Pons (tissue), 1 donor: ENCODE measurements around the gene CCL4L2.
A peak's percentile ranks its signal among the peaks of the same experiment; 100 is the strongest.
"Not testable (repeated sequence)": the region's sequence is repeated elsewhere in the genome, so short reads cannot be mapped to it uniquely, and the experiment has no call there.

Experiments used
- DNase-seq: peaks from one replicate; pipeline ENCODE4 v3.0.0-alpha.2; 2016; ENCODE audit warnings: low spot score

CCL4L2 gene

DNA sequence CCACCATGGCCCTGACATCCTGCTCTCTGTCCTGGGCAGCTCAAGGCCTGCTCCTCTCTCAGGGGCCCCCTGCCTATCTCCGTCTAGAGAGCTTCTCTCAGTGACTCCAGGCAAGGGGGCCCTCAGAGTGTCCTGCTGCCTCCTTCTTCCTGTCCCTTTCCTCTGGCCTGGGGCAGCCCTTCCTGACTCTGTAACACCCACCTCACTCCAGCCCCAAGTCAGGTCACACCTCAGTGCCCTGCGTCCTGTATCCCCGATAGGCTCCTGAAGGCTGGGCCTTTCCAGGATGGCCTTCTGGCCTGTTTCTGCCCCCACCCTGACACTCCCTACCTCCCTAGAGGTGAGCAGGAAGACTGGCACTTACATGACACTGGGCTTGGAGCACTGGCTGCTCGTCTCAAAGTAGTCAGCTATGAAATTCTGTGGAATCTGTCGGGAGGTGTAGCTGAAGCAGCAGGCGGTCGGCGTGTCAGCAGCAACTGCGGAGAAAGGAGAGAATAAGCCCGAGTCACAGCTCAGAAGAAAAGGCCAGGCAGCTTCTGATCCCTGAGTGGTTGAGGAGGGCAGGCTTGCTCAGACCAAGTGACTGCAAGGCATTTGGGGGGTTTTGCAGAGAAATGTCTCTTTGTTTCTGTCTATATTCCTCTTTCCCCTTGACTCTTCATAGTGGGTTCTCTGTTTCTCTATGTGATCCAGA is 15.3 kb upstream of the CCL4L2 start:
- no peak for DNase-seq

DNA sequence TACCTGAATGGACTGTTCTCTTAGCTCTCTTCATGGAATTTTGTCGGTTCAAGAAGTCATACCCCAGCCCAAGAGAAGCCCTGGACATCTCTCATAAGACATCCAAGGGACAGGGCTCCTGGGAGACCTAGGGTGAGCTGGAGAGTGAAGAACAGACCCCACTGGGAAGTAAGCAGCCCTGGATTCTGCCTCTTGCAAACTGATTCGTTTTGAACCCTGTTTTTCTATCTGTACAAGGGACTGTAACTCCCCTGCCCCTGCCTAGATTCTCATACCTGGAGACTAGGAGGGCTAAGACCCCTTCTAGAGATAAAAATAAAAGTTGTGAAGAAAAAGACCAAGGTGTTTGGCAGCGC is 14.8 kb upstream of the CCL4L2 start:
- DNase-seq = no peak

DNA sequence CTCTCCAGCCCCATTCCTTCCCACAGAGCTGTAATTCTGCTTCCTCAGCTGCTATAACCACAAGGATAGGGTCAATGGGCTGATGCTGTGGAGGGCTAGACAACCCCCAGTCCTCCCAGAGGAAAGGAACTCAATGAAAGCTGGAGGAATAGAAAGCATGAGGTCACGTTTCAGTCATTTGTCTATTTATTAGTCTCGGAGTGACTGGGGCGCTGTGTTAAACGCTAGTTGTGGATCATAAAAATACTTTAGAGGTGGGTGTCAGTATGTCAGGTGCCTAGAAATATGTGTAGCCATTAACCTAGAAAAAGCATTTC is 13.5 kb upstream of the CCL4L2 start:
- DNase-seq = no peak

DNA sequence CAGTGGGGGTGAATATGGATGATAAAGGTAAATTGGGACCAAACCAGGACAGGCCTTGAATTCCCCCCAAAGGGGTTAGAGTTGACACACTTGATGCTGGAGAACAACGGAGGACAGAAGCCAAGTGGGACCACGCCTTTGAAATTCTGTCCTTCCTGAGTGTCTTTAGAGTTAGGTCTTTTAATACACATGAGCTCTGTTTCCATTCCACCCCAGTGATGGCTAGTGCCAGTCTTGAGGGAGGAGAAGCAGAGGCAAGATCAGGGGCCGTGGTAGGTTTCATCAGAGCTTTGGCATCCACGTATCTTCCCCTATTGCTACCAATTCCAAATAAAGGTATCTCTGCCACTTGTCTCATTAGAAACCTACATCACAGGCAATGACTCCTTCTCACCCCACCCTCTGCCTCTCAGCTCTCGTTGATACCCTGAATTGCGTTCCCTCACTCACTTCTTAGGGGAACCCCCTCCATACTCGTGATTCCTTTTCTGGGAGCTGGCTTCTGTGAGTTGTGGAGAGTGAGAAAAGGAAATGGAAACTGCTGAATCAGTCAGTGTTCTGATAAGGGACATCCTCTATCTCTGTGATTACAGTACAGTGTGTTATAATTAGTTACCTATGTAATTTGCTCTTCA is 11.9 kb upstream of the CCL4L2 start:
- DNase-seq = peak; percentile 75

DNA sequence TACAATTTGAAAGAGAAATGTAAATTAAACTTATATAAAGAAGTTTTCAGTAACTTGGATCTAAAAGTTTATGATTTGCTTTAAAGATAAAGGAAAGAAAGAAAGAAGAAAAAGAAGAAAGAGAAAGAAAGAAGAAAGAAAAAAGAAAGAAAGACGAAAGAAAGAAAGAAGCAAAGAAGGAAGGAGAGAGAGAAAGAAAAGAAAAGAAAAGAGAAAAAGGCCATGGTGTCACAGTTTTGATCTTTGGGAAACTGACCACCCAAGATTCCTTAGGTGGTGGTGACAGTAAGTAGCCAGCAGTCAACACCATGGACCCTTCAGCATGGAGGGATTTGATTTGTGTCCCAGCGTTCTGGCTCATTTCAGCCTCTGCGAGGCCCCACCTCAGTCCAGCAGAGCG is 9.8 kb upstream of the CCL4L2 start:
- DNase-seq = not testable (repeated sequence)

DNA sequence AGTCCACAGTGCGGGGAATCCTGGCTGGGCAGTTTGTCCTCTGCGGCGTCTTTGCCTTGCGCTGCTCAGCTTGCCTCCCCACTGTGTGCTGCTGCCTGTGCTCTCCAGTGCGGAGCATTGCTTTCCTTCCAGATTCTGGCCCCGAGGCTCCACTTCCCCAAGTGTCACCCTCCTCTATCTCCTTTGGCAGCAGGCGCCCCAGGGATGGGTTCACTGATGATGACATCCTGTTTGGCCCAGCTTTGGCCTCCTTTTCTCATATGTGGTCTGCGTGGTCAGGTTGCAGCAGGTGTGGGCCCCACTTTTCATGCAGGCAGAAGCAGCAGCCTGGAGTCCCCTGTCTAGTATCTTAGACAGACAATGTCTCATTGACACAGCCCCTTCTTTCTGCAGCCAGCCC is 9.4 kb upstream of the CCL4L2 start:
- not testable (repeated sequence) for DNase-seq

DNA sequence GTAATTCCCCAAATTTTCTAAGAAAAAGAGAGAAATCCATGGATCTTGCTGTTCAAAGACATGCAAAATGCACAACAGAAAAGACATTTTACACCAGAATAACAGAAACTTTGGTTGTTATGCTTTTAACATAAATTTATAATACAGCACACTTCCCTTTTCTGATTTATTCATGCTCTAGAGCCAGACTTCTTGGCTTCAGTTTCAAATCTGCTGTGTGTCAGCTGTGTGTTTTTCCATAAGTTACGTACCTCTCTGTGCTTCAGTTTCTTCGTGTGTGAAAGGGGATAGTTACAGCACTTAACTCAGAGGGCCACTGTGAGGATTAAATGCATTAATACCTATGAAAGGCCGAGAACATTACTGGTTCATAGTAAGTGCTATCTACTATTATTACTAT is 7.5 kb upstream of the CCL4L2 start:
- no peak for DNase-seq

DNA sequence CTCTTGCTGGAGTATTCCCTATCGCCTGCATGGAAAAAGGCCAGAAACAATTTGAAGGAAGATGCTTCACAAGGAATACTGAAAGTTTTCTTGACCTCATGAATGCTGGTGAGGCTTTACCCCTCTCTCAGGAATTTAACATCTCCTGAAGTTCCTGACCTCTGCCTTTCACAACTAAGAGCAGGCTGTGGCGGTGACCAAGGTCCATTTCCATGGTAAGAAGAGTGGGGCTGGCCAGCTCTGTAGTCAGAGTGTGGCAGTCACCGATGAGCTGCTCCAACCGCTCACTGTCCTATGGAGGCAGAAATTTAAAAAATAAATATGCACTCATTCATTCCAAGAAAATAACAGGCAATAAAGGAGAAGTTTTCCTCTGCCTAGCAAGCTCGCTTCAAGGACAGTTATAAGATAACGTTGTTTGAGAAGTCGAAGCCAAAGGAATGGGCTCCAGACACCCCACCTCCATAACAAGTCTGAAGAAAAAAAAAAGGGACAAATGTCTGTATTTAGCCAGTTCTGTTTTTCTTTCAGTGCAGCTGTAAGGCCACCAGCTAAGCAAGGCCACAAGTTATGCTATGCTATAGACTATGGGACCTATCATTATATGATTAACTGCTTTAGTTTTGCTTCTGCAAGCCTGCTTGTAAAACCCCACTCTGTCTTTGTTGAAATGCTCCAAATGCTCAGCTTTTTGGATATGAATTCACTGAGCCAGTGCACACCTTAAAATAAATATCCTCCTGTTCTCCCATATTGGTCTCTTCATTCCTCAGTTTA is 6.0 kb upstream of the CCL4L2 start:
- no peak for DNase-seq

DNA sequence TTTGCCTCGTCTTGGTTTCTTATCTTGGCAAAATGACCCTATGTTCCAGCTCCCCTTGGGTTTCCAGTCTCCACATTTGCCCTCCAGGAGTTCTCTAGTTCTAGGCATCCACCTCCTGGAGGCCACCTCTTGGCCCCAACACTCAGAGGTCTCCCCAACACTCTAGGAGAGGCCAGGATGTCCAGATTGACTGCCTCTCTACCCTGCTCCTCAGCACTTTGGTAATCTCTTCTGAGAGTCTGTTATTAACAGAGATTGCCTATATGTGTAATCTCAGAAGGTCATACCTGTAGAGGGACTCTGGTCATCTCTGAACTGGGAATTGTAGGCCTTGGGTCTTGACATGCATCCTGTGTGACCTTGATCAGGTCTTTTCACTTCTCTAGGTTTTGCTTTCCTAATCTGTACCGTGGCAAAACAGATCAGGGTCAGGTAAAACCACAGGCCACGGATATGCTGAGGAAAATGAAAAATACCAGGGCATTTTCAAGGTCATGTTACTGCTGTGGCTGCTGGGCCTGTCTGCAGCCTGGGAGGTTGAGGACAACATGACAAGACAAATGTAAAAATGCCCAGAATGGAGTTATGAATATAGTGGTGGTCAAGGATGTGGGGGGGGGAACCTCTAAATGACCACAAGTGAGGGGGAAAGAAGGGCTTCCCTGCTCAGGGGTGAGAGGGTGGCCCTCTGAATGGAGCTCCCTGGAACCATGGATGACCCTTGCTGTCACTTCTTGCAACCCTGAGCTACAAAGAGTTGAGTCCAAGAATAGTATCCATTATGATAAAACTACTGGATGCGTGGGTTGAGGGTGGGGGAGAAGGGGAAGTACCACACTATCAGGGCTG is 5.0 kb upstream of the CCL4L2 start:
- DNase-seq = no peak

DNA sequence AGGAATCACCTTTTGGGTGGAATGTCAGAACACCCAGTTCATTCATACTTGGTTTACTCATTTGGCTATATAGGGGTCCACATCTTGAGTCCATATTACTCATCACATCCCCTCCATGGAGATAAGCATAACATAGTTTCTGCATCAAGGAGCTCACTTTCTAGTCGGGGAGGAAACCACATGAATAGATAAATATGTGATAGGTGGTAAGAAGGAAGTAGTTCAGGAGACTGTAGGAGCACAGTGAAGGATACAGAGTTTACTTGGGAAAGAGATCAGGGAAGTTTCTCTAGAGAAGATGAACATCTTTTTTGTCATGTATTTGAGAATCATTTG is 4.4 kb upstream of the CCL4L2 start:
- DNase-seq = not testable (repeated sequence)

DNA sequence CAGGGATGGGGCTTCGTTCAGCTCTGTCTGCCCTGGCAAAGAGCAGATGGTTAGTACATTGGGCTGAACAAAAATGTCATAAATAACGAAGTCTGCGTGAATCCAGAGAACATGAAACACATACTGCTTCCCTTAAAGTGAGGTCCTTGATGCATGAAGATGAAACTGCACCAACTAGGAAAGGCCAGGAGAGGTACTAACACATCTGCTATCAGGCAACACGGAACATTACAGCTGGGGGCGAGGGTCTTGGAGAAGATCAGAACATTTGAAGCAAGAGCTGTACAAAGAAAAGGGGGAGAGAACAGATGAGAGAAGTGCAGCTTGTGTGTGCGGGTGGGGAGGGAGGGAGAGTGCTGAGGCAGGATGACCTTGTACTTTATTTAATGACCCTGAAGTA is 3.5 kb upstream of the CCL4L2 start:
- not testable (repeated sequence) for DNase-seq

DNA sequence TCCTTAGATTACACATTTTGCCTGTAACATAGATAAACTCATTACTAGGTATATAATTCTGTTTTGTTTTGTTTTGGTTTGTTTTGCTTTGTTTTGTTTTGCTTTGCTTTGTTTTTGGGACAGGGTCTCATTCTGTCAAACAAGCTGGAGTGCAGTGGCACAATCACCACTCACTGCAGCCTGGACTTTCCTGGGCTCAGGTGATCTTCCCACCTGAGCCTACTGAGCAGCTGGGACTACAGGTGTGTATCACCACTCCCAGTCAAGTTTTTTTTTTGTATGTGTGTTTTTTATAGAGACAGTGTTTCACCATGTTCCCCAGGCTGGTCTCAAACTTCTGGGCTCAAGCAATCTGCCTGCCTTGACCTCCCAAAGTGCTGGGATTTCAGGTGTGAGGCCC is 1.3 kb upstream of the CCL4L2 start:
- DNase-seq = no peak

DNA sequence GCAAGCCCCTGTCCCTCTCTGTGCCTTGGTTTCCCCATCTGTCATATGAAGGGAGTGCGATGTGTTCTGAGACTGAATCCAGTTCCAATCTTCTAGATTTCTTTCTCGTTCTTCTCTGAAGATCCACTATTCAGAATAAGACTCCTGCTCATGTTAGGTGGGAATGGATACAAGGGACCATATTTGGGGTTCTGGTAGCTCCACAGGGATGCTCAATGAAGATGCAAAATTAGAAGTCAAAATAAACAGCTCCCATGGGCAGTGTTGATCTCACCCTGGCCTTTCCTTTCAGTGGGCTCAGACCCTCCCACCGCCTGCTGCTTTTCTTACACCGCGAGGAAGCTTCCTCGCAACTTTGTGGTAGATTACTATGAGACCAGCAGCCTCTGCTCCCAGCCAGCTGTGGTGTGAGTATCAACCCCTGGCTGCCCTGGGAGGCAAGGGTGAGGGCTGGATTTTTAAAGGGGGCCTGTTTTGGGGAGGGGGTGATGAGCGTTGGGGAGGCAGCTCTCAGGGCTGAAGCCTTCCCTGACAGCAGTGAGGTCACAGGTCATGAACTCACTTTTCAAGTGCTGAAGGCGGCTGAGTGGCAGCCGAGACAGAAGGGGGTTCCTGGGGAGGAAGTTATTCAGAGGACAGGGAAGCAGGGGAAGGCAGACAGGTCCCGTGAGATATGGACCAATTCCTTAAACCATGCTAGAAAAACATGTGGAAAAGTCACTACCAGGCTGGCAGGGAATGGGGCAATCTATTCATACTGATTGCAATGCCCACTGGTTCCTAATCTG is 815 bp downstream of the CCL4L2 start:
- DNase-seq = not testable (repeated sequence)

DNA sequence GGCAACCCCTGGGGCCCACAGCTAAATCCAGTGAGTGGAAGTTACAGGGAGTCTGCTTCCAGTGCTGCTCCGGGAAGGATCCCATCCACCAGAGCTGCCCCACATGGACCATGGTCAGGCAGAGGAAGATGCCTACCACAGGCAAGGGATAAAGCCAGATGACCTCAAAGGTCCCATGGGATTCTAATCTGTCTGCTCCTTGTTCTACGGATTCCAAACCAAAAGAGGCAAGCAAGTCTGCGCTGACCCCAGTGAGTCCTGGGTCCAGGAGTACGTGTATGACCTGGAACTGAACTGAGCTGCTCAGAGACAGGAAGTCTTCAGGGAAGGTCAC is 1.4 kb downstream of the CCL4L2 start:
- DNase-seq = no peak

DNA sequence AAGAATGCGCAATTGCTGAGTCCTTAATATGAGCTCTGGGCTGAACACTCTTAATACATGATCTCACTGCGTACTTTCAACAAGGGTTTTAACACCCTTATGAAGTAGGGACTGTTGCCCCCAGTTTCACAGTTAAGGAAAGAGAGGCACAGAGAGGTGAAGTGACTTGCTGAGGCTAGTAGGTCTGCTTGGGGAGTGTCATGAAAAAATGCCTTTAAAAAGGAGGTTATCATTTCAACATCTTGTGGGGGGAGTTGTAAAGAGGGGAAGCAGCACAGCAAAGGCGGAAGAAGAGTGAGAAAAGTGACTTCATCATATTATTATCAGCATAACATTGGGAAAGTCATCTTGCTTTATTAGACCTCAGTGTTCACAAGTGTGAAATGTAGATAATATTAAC is 2.1 kb downstream of the CCL4L2 start:
- DNase-seq = no peak

DNA sequence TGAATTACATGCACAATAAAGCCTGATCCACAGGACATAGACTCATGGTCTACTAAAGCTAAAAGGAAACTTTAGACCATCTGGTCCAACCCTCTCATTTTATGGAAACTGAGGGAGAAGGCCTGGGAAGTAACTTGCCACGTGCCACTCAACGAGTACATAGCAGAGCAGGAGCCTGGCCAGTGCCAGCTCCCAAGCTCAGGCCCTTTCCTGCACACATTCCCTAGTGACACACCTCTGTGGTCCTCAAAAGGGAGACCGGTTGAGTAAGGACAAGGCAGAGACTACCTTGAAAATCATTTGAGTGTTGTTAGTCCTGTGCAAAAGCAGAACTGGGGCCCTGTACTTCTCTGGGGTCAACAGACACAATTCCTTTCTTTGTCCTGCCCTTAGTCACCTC is 2.8 kb downstream of the CCL4L2 start:
- no peak for DNase-seq

DNA sequence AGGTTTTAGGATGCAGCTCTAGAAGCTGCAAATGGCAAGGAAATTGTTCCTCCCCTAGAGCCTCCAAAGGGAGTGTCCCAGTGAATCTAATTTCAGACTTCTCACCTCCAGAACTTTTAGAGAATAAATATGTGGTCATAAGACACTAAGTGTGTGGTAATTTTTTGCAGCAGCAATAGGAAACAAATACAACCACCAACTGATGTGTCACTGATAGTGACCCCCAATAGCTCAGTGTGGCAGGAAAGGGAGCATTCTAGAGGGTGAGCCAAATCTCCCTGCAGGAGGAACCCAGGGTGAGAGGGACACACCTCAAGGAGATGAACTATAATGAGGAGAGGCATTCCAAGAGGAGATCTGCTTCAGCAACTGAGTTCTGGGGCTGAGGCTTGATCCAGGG is 4.1 kb downstream of the CCL4L2 start:
- DNase-seq = no peak

DNA sequence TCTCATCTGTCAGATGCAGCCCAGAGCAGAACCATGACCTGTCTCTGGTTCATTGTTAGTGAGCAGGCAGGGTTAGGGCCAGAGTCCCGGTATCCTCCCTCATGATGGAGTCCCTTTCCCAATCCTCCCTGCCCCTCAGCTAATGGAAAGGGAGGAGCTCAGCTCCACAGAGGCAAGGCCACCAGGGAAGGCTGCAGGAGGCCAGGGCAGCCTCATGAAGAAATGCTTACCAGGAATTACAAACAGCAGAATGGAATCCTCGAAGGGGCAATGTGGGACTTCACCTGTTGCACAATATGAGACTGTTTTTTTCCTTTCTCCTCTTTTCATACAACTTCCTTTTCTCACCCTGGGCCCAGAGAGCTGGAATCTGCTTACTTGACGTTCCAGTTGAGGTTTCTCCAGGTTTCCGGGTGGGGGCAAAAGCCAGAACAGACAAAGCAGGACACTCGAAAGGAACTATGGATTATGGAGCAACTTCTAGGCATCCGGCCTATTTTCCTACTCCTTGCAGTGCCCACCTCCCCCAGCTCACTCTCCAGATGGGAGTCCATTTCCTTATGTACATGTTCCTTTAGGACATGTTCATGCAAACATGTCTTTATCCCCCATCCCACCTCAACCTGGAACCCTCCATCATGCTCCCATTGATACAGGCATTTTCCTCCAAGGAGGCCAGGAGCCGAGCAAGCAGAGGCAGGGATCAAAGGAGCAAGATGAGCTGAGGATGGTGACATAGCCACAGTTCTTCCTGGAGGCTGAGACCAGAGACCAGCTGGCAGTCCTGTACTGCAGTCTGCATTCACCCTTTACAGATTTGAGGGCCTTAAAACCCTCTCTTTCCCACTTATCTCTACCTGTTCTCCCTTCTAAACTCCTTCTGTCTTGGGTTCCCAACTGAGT is 4.8 kb downstream of the CCL4L2 start:
- not testable (repeated sequence) for DNase-seq

DNA sequence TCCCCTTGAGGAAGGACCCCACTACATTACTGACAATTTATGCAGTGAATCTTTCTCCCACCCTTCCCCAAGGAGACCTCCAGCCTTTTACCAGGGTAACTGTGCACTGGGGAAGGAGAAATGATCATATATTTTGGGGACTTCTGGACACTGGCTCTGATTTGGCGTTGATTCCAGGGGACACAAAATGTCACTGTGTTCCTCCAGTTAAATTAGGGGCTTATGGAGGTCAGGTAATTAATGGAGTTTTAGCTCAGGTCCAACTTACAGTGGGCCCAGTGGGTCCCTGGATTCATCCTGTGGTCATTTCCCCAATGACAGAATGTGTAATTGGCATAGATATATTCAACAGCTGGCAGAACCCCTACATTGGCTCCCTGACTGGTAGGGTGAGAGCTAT is 8.7 kb downstream of the CCL4L2 start:
- DNase-seq = not testable (repeated sequence)

DNA sequence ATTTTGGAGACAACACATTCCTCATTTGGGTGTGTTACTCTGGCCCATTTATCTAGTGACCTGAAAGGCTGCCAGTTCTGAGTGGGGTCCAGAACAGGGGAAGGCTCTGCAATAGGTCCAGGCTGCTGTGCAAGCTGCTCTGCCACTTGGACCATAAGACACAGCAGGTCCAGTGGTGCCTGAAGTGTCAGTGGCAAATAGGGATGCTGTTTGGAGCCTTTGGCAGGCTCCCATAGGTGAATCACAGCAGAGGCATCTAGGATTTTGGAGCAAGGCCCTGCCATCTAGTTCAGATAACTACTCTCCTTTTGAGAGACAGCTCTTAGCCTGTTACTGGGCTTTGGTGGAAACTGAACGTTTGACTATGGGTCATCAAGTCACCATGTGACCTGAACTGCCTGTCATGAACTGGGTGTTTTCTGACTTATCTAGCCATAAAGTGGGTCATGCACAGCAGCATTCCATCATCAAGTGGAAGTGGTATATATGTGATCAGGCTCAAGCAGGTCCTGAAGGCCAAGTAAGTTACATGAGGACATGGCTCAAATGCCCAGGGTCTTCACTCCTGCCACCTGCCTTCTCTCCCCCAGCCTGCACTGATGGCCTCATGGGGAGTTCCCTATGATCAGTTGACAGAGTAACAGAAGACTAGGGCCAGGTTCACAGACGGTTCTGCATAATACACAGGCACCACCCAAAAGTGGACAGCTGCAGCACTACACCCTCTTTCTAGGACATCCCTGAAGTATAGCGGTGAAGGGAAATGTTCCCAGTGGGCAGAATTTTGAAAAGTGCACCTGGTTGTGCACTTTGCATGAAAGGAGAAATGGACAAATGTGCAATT is 10.1 kb downstream of the CCL4L2 start:
- not testable (repeated sequence) for DNase-seq
